OCI-LY3 (cell line): ENCODE results near the gene DELE1.
"Not testable (repeated sequence)": the region's sequence is repeated elsewhere in the genome, so short reads cannot be mapped to it uniquely, and the experiment has no call there.

Experiments used
- H2AFZ ChIP-seq: fragments of 200-600, 300-600 bp; shearing (Covaris generic); 2 replicates; pipeline ENCODE4 v1.6.0; 2014; ENCODE audit warnings: antibody characterized with exemption, low read depth, low read length
- H3K27ac ChIP-seq: fragments of 200-600, 300-600 bp; sonication (generic); 2 replicates; pipeline ENCODE4 v1.5.1; 2014; ENCODE audit warnings: mild to moderate bottlenecking, low read length, moderate library complexity, mixed read lengths
- H3K27me3 ChIP-seq: fragments of 200-600, 300-600 bp; sonication (generic); 2 replicates; pipeline ENCODE4 v1.6.1; 2014; ENCODE audit warnings: low read depth, low read length, mixed read lengths
- H3K36me3 ChIP-seq: fragments of 200-600, 300-600 bp; sonication (generic); replicated peaks from 2 replicates; pipeline ENCODE3; 2014; ENCODE audit warnings: low read depth, low read length, mixed read lengths
- H3K4me1 ChIP-seq: fragments of 300-600, 200-600 bp; sonication (generic); 2 replicates; pipeline ENCODE4 v1.6.1; 2014; ENCODE audit warnings: low read length, mixed read lengths
- H3K4me2 ChIP-seq: fragments of 200-600, 300-600 bp; sonication (generic); 2 replicates; pipeline ENCODE4 v1.6.1; 2014; ENCODE audit warnings: low read length, mixed read lengths
- H3K4me3 ChIP-seq: fragments of 300-600, 200-600 bp; sonication (generic); 2 replicates; pipeline ENCODE4 v1.5.1; 2014; ENCODE audit warnings: antibody characterized with exemption, mild to moderate bottlenecking, low read length, moderate library complexity
- H3K79me2 ChIP-seq: fragments of 300-600, 200-600 bp; shearing (Covaris generic); 2 replicates; pipeline ENCODE4 v1.6.1; 2014; ENCODE audit warnings: mild to moderate bottlenecking, low read length, mixed read lengths
- H3K9ac ChIP-seq: fragments of 300-600, 200-600 bp; shearing (Covaris generic); 2 replicates; pipeline ENCODE4 v1.6.0; 2014; ENCODE audit warnings: mild to moderate bottlenecking, low read length, moderate library complexity
- H3K9me3 ChIP-seq: fragments of 200-600, 300-600 bp; shearing (Covaris generic); 2 replicates; pipeline ENCODE4 v1.6.1; 2014; ENCODE audit warnings: low read length, mixed read lengths; ENCODE audit not compliant: insufficient read depth
- H4K20me1 ChIP-seq: fragments of 200-600, 300-600 bp; sonication (generic); 2 replicates; pipeline ENCODE4 v1.6.1; 2016; ENCODE audit warnings: low read length, mixed read lengths; ENCODE audit not compliant: insufficient read depth
- CTCF ChIP-seq: fragments of 200-600, 300-600 bp; sonication (generic); IDR thresholded peaks from 2 replicates; pipeline ENCODE4 v1.5.1; 2014; ENCODE audit warnings: antibody characterized with exemption, low read length, low read depth
- EZH2phosphoT487 ChIP-seq: fragments of 200-600 bp; shearing (Covaris generic); IDR thresholded peaks from 2 replicates; pipeline ENCODE4 v1.6.1; 2018; ENCODE audit warnings: antibody characterized with exemption, mixed run types, low read depth

Gene DELE1

GRCh38 chr5:141917760-141918159 lies 5.9 kb upstream of the DELE1 start:
- Histone ChIP-seq H3K4me3 (no peak overlapping the region), H3K27ac (no peak overlapping the region), H3K27me3 (peaks cover 4% of the 10 kb centered on the region; the same call in 1 of the 2 replicates), H3K36me3 (no peaks in the 10 kb centered on the region), H3K9me3 (no peaks in the 10 kb centered on the region), H3K79me2 (peaks cover under 1% of the 10 kb centered on the region; the same call in 1 of the 2 replicates), H3K9ac (no peak overlapping the region), H3K4me1 (peaks cover 44% of the 10 kb centered on the region), H2AFZ (no peak overlapping the region), H4K20me1 (no peaks in the 10 kb centered on the region), H3K4me2 (no peak overlapping the region)
- TF ChIP-seq CTCF (no peak), EZH2phosphoT487 (no peak)

GRCh38 chr5:141919218-141920119 lies 4.2 kb upstream of the DELE1 start:
- H3K9me3 ChIP-seq, result no peaks in the 10 kb centered on the region
- H3K4me2 ChIP-seq, result no peak overlapping the region
- no peak overlapping the region for H3K9ac ChIP-seq
- H3K27ac ChIP-seq, result no peak overlapping the region
- no peak for TF ChIP-seq CTCF
- TF ChIP-seq EZH2phosphoT487, result no peak
- H3K79me2 ChIP-seq, result peaks cover 12% of the 10 kb centered on the region
- H2AFZ ChIP-seq, result no peak overlapping the region
- H3K4me3 ChIP-seq, result no peak overlapping the region
- H3K36me3 ChIP-seq, result no peaks in the 10 kb centered on the region
- H3K27me3 ChIP-seq, result no peaks in the 10 kb centered on the region
- peaks cover 34% of the 10 kb centered on the region for H3K4me1 ChIP-seq
- peaks cover 4% of the 10 kb centered on the region; the same call in 1 of the 2 replicates for H4K20me1 ChIP-seq

- H3K9me3 ChIP-seq, result no peaks in the 10 kb centered on the region
- TF ChIP-seq EZH2phosphoT487 (no peak), CTCF (no peak)
- H3K36me3 ChIP-seq, result peaks cover 3% of the 10 kb centered on the region
- no peak overlapping the region for H3K27ac ChIP-seq
- no peak overlapping the region for H2AFZ ChIP-seq
- no peak overlapping the region for H3K9ac ChIP-seq
- H4K20me1 ChIP-seq, result peaks cover 4% of the 10 kb centered on the region; the same call in 1 of the 2 replicates
- H3K27me3 ChIP-seq, result no peaks in the 10 kb centered on the region
- H3K4me1 ChIP-seq, result peaks cover 21% of the 10 kb centered on the region
- peaks cover 13% of the 10 kb centered on the region for H3K79me2 ChIP-seq
- H3K4me3 ChIP-seq, result no peak overlapping the region
- no peak overlapping the region for H3K4me2 ChIP-seq
These were observed 2.9 kb upstream of the DELE1 start for GRCh38 chr5:141920771-141921170.

- Histone ChIP-seq H3K4me2 (peak overlapping the region; percentile 76), H2AFZ (peak overlapping the region; percentile 39; the same call in 1 of the 2 replicates), H3K4me3 (peak overlapping the region; percentile 97), H3K9ac (peak overlapping the region; percentile 97), H3K27ac (peak overlapping the region; percentile 87), H3K79me2 (peaks cover 13% of the 10 kb centered on the region)
- not testable (repeated sequence) for H3K4me1 ChIP-seq, H4K20me1 ChIP-seq, H3K9me3 ChIP-seq, H3K36me3 ChIP-seq, H3K27me3 ChIP-seq
These were observed 734 bp upstream of the DELE1 start for GRCh38 chr5:141922827-141923447.
